CD4-positive, alpha-beta T cell (primary cell): ENCODE measurements around the gene MAP3K9. TPM values are rescaled to one million over a fixed set of nuclear protein-coding genes. Genes with fewer than 3 reads are reported as not detected.

ENCODE experiments used
- ATAC-seq: fragments of 200-7000 bp; cut with Tn5 transposase; one replicate; pipeline ENCODE4 v1.10.0; 2022; ENCODE audit warnings: mild to moderate bottlenecking; ENCODE audit not compliant: poor library complexity
- CTCF ChIA-PET: fragments of 350-600 bp; sonication (Branson Sonifier 250); formaldehyde crosslinking; loops from one replicate; lab custom pipeline; 2021; ENCODE audit warnings: antibody characterized with exemption, inconsistent platforms; lab: Charles Lee
- POLR2A ChIA-PET: fragments of 350-600 bp; sonication (Branson Sonifier 250); formaldehyde crosslinking; loops from one replicate; lab custom pipeline; 2021; ENCODE audit warnings: antibody characterized with exemption, inconsistent platforms; lab: Charles Lee
- DNase-seq, 14 experiments: peaks; one replicate each; pipeline ENCODE4 v3.0.0-alpha.2; 2013 to 2020; ENCODE audit warnings: mixed read lengths in 2 of 14
- H3K27ac ChIP-seq, 2 donors: one replicate each; pipeline versions ENCODE4 v1.5.1 to v1.7.0; 2013; ENCODE audit warnings: low read length in 2 of 2, low read depth in 1 of 2, mild to moderate bottlenecking in 1 of 2
- H3K27me3 ChIP-seq, 2 experiments: 1 replicate in 1 of 2; 2 replicates in 1 of 2; pipeline versions ENCODE4 v1.6.1 to v1.7.0; 2013; ENCODE audit warnings: low read length in 2 of 2, control low read depth in 1 of 2, mild to moderate bottlenecking in 1 of 2, moderate library complexity in 1 of 2; ENCODE audit not compliant: insufficient read depth in 2 of 2, control insufficient read depth in 1 of 2
- H3K36me3 ChIP-seq: one replicate; pipeline ENCODE4 v1.6.1; 2013; ENCODE audit warnings: low read length, control low read depth; ENCODE audit not compliant: insufficient read depth
- H3K4me1 ChIP-seq: one replicate; pipeline ENCODE4 v1.6.1; 2013; ENCODE audit warnings: low read length, control low read depth; ENCODE audit not compliant: insufficient read depth
- H3K4me3 ChIP-seq: one replicate; pipeline ENCODE4 v1.5.1; 2013; ENCODE audit warnings: mild to moderate bottlenecking, low read length, moderate library complexity
- H3K9me3 ChIP-seq, 2 experiments: 1 replicate in 1 of 2; 2 replicates in 1 of 2; pipeline versions ENCODE4 v1.6.1 to v1.7.0; 2013; ENCODE audit warnings: low read length in 2 of 2, mild to moderate bottlenecking in 2 of 2, control low read depth in 1 of 2, moderate library complexity in 1 of 2; ENCODE audit not compliant: control insufficient read depth in 1 of 2, insufficient read depth in 1 of 2
- H3K27ac Mint-ChIP-seq: one replicate; pipeline ENCODE4 v1.8.0; 2020; ENCODE audit warnings: mixed read lengths
- H3K27me3 Mint-ChIP-seq: one replicate; pipeline ENCODE4 v1.8.0; 2021; ENCODE audit warnings: mixed read lengths
- H3K36me3 Mint-ChIP-seq: one replicate; pipeline ENCODE4 v1.8.0; 2021; ENCODE audit warnings: low read depth, mixed read lengths
- H3K4me1 Mint-ChIP-seq: one replicate; pipeline ENCODE4 v1.8.0; 2021; ENCODE audit warnings: low read depth, mixed read lengths
- H3K4me3 Mint-ChIP-seq: one replicate; pipeline ENCODE4 v1.8.0; 2020; ENCODE audit warnings: mild to moderate bottlenecking, mixed read lengths
- H3K9me3 Mint-ChIP-seq: one replicate; pipeline ENCODE4 v1.8.0; 2020; ENCODE audit warnings: mixed read lengths
- intact Hi-C, 2 experiments: fragments of 100-400 bp; cut with DNase I in 1 of 2; cut with micrococcal nuclease in 1 of 2; formaldehyde crosslinking; loops; one replicate each; pipeline versions ENCODE4 v1.15.1 to v1.9.0; 2023 to 2025; cut with DNase I, micrococcal nuclease
- total RNA-seq, 174 experiments: library from RNA in 2 of 174; stranded (reverse) in 2 of 174; gene quantifications; one replicate each; pipeline ENCODE4 v1.2.3 and lab custom pipeline; 2021 to 2026
- TF ChIP-seq, protein P1 (sequence below): fragments of 200-600 bp; IDR thresholded peaks from one replicate; pipeline ENCODE4 v1.8.0; 2022; ENCODE audit warnings: antibody characterized with exemption, mild to moderate bottlenecking

Gene MAP3K9
- total RNA-seq, 2 experiments from 2014 or later = 5.9 to 6.3 TPM

DNA sequence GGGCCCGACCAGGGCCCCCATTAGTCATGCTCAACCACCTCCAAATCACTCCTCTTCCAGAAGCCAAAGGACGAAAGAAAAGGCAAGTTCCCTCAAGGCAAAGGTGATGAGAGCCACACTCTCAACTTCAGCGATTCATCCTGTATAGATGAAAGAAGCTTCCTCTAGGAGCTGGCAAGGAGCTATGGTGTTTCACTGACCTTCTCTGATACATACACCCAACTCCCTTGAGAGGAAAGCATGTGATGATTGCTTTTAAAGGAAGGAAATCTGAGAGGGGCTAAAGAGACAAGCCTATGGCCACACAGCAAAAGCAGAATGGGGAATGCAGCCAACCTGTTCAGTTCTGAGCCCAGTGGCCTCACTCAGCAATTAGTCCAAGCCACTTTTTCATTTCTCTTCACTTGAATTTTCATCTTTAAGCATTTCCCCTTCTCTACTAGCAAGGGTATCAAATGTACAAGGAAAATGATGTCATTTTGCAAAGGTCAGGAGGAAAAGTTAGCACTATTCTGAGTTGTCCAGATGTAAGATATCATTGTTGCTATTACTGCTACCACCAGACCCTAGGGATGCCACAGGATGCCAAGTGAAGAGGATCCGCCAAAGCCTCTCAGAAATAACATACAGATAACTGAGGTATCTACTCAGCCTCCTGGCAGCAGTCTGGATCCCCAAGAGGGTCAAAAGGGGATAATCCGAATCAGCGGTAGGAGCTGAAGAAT is 82.5 kb downstream of the MAP3K9 start:
- TF ChIP-seq, protein P1, sequence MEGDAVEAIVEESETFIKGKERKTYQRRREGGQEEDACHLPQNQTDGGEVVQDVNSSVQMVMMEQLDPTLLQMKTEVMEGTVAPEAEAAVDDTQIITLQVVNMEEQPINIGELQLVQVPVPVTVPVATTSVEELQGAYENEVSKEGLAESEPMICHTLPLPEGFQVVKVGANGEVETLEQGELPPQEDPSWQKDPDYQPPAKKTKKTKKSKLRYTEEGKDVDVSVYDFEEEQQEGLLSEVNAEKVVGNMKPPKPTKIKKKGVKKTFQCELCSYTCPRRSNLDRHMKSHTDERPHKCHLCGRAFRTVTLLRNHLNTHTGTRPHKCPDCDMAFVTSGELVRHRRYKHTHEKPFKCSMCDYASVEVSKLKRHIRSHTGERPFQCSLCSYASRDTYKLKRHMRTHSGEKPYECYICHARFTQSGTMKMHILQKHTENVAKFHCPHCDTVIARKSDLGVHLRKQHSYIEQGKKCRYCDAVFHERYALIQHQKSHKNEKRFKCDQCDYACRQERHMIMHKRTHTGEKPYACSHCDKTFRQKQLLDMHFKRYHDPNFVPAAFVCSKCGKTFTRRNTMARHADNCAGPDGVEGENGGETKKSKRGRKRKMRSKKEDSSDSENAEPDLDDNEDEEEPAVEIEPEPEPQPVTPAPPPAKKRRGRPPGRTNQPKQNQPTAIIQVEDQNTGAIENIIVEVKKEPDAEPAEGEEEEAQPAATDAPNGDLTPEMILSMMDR = no peak
- H3K4me1 ChIP-seq = no peaks in the 10 kb centered on the region
- Mint-ChIP-seq H3K4me1 (no peaks in the 10 kb centered on the region), H3K9me3 (no peaks in the 10 kb centered on the region), H3K27ac (no peak overlapping the region), H3K27me3 (no peaks in the 10 kb centered on the region), H3K4me3 (no peak overlapping the region), H3K36me3 (peaks cover 12% of the 10 kb centered on the region)
- intact Hi-C loops = no loop called here
- ChIA-PET POLR2A (no interaction called here), CTCF (no interaction called here)
- H3K4me3 ChIP-seq = no peak overlapping the region
- ATAC-seq (no peak), DNase-seq (no peak)
- H3K27me3 ChIP-seq = no peaks in the 10 kb centered on the region
- no peaks in the 10 kb centered on the region for H3K36me3 ChIP-seq
- no peak overlapping the region for H3K27ac ChIP-seq
- no peaks in the 10 kb centered on the region for H3K9me3 ChIP-seq

DNA sequence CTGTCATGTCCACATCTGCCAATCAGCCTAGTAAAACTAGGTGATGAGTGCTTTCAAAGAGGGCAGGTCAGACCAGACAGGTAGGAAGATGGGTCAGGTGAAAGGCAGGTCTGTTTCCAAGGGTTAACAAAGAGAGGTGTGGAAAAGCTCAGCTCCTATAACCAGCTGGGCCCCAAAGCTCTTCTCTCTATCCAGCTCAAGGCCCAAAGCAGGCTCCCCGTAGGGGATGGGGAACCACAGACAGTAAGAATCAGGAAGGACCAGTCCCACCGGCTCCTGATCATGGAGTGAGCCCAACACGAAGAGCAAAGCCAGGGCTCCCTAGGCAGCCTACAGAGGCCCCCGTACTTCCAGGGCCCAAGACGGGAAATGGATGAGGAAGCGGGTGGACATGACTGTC is 84.4 kb downstream of the MAP3K9 start:
- POLR2A ChIA-PET = no interaction called here
- Mint-ChIP-seq H3K4me3 (no peak overlapping the region), H3K36me3 (peaks cover 8% of the 10 kb centered on the region), H3K27ac (no peak overlapping the region), H3K9me3 (no peaks in the 10 kb centered on the region), H3K4me1 (no peaks in the 10 kb centered on the region), H3K27me3 (no peaks in the 10 kb centered on the region)
- no peak overlapping the region for H3K27ac ChIP-seq
- no peak overlapping the region for H3K4me3 ChIP-seq
- intact Hi-C loops = no loop called here
- H3K9me3 ChIP-seq = no peaks in the 10 kb centered on the region
- H3K36me3 ChIP-seq = no peaks in the 10 kb centered on the region
- TF ChIP-seq, protein P1 = no peak
- DNase-seq (no peak), ATAC-seq (no peak)
- no peaks in the 10 kb centered on the region for H3K4me1 ChIP-seq
- CTCF ChIA-PET = no interaction called here
- H3K27me3 ChIP-seq = no peaks in the 10 kb centered on the region

DNA sequence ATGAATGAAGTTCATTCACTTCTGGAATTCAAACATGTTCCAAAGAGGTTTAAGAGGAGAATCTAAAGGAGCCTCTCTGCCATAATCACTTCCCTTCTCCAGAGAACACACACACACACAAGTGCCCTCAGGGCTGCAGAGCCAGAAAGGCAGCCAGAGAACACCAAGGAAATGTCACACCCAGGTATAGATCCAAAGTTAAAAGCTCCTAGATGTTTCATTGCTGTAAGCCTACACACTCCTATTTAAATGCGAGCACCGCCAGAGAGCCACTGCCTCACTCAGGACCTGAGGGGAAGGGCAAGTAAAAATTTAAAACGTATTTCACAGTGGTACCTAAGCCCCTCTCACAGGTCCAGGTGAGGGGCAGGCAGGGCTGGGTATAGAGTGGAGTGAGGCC is 85.2 kb downstream of the MAP3K9 start:
- H3K27ac ChIP-seq = no peak overlapping the region
- no peaks in the 10 kb centered on the region for H3K4me1 ChIP-seq
- ChIA-PET POLR2A (no interaction called here), CTCF (interaction anchor here (0.6 kb wide), 1 partner anchor 117 kb away, joined by 5 read pairs; no protein-coding TSS in a partner anchor)
- H3K4me3 ChIP-seq = no peak overlapping the region
- Mint-ChIP-seq H3K9me3 (no peaks in the 10 kb centered on the region), H3K27me3 (no peaks in the 10 kb centered on the region), H3K27ac (no peak overlapping the region), H3K4me1 (no peaks in the 10 kb centered on the region), H3K36me3 (peaks cover 2% of the 10 kb centered on the region), H3K4me3 (no peak overlapping the region)
- DNase-seq (no peak), ATAC-seq (no peak)
- TF ChIP-seq, protein P1 = no peak
- no peaks in the 10 kb centered on the region for H3K9me3 ChIP-seq
- no peaks in the 10 kb centered on the region for H3K36me3 ChIP-seq
- intact Hi-C loops = no loop called here
- H3K27me3 ChIP-seq = no peaks in the 10 kb centered on the region
